ENCODE measurements around the gene KIFC3.
"Not testable (repeated sequence)": the region's sequence is repeated elsewhere in the genome, so short reads cannot be mapped to it uniquely, and the experiment has no call there.

Gene KIFC3

DNA sequence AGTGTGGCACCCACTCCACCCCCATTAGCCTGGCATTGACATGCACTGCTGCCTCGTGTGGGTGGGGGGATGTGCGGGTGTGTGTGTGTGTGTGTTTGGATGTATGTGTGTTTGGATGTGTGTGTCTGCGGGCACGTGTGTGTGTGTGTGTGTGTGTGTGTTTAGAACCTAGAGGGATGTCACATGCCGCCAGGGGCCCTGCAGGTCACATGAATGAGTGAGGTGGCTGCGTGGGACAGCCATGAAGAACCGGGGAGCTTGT, 57.7 kb downstream of the KIFC3 start:
- DNase-seq (ENCODE audit: insufficient read length, low spot score) (no peak), FAIRE-seq (no peak)

DNA sequence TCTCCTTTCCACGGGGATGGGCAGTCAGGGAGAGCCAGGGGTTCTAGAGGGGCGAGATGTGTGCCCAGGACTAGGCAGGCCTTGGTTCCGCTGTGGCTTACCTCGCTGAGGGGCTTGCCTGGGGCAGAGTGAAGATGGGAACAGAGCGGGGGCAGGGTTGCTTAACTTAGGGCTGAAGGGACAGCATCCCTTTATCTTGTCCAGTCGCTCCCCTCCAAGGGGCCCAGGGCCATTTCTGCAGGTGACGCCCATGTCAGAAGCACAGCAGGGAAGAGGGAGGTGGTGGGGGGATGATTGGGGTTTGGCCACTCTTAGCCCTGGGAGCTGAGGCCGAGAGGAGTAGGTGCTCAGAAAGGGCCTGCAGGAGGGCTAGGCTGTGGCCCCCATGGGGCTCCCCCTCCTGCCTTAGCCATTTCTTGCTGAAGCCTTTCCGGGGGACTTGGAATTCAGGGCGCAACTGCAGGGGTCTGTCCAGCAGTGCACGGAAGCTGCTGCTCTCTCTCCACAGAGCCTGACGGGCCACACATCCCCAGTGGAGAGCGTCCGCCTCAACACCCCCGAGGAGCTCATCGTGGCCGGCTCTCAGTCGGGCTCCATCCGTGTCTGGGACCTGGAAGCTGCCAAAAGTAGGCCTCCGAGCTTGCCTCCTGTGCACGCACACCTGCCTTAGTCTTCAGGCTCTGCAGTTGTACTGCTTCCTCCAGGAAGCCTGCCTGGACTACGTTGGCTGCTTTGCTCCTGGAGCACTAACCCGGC, 58.2 kb downstream of the KIFC3 start:
- FAIRE-seq: no peak
- no peak for DNase-seq (ENCODE audit: insufficient read length, low spot score)

DNA sequence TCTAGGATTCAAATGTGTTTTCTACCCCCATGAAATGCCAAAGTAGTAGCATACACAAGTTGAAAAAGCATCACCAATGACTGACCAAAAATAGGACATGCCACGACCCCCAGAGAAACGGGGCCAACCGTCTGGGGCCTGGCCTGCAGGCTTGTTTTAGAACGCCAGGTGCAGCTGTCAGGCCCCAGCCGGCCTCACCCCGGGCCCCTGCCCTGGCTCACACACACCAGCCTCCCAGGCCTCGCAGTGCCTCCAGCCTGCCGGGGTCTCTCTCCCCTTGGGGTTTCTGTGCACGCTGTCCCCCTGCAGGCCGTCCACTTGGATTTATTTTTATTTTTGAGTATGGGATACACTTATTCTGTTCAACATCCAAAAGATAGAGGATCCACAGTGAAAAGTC, 58.8 kb downstream of the KIFC3 start:
- no peak for FAIRE-seq
- DNase-seq (ENCODE audit: insufficient read length, low spot score): no peak

DNA sequence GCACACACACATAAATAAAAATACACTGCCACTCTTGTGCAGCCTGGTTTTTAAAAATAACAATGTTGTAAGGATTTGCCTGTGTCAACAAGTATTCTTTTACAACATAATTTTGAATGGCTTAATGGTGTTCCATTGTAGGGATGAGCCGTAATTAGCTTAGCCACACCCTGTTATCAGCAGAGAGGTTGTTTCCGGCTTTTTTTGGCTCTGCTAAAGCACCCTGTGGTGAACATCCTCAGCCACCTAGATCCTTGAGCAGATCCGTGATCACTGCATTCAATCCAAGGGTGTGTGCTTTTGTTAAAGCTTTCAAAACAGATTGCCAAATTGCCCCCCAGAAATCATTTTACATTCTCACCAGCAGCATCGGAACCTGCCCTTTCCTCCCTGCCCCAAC, 59.7 kb downstream of the KIFC3 start:
- FAIRE-seq: no peak
- no peak for DNase-seq (ENCODE audit: insufficient read length, low spot score)

DNA sequence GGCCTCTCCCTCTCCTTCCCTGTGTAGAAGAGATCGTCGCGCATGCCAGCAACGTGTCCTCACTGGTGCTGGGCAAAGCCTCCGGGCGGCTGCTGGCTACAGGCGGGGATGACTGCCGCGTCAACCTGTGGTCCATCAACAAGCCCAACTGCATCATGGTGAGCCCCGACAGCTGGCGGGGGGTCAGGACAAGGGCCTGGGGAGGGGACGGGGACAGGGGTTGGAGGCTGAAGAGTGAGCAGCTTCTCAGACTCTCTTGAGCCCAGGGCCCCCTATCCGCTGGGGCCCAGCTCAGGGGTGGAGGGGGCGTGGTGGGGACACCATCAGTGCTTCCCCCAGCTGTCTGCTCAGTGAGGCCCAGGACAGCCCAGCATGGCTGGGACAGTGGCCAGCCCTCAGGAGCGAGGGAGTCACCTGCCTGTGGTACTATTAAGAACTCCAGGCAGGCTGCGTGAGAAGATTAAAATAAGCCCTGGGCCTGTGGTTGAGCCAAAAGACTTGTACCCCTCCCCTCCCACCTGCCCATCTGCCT, 60.6 kb downstream of the KIFC3 start:
- FAIRE-seq: no peak
- no peak for DNase-seq (ENCODE audit: insufficient read length, low spot score)

DNA sequence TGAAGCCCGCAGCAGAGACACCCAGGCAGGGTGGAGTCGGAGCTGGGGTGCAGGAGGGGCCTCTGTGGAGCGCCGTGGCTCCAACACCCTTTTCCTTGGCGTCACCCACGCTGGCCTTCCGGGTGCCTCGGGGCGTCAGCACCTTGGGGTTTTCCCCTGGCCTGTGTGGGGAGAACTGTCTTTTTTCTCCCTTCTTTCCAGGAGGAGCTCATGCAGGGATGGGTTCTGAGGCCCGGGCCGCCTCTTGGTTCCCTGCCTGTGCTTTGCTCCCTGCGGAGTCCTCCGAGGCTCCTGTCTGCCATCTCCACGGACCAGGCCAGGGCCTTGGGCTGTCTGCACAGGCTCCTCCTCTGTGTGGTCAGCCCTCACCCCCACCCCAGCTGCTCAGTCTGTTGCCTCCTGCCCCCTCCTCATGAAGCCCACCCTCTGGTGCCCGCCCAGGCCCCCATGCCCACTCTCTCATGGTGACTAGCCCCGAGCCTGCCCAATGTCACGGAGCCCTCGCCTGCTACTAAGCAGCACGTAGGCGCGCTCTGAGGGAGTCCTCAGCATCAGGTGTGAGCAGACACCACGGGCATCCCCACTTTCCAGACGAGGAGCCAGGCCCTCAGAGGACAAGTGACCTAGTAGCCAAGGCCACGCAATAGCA, 61.7 kb downstream of the KIFC3 start:
- no peak for DNase-seq (ENCODE audit: insufficient read length, low spot score)
- FAIRE-seq: no peak

DNA sequence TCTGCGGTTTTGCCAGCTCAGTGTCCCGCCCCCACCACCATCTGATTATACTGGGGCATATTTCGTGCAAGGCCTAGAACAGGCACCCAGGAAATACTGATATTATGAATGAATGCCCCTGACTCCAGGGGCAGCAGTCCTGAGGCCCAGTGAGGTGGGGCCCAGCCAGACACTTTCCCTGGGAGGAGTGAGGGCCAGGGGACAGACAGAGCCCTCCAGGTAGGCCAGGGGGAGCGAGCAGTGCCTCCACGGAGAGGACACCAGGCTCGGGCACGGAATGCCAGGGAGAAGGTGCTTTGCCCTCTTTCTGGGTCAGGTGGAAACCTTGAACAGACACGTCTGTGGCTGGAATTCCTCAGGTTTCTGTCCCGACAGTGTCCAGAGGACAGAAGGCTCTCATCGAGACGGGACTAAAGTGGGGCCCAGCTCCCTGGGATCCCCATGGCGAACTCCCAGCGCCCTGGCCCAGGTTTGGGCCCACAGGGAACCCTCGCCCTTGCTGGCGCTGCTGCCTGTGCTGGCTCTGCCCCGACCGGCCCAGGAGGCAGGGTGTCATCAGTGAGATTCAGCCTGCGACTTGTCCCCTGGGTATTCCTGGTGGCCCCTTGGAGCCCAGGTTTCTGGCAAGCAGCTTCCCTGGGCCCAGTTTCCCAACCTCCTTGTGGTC, 62.4 kb downstream of the KIFC3 start:
- no peak for DNase-seq (ENCODE audit: insufficient read length, low spot score)
- no peak for FAIRE-seq

DNA sequence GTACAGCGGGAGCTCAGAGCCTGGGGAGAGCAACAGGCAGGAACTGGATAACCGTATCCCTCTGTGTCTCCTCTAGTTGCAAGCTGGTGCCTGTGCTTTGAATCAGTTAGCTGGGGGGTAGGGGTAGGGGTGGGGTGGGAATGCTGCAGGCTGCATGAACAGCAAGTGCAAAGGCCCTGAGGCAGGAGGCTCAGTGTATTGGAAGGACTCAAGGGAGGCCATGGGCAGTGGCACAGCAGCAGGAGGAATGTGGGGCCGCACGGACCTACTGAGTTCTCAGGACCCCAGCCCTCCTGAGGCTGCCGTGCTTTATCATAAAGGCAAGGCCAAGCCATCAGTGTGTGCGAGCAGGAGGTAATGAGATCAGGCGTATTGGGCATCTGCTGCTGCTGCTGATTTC, 63.4 kb downstream of the KIFC3 start:
- FAIRE-seq (no peak), DNase-seq (ENCODE audit: insufficient read length, low spot score) (no peak)

DNA sequence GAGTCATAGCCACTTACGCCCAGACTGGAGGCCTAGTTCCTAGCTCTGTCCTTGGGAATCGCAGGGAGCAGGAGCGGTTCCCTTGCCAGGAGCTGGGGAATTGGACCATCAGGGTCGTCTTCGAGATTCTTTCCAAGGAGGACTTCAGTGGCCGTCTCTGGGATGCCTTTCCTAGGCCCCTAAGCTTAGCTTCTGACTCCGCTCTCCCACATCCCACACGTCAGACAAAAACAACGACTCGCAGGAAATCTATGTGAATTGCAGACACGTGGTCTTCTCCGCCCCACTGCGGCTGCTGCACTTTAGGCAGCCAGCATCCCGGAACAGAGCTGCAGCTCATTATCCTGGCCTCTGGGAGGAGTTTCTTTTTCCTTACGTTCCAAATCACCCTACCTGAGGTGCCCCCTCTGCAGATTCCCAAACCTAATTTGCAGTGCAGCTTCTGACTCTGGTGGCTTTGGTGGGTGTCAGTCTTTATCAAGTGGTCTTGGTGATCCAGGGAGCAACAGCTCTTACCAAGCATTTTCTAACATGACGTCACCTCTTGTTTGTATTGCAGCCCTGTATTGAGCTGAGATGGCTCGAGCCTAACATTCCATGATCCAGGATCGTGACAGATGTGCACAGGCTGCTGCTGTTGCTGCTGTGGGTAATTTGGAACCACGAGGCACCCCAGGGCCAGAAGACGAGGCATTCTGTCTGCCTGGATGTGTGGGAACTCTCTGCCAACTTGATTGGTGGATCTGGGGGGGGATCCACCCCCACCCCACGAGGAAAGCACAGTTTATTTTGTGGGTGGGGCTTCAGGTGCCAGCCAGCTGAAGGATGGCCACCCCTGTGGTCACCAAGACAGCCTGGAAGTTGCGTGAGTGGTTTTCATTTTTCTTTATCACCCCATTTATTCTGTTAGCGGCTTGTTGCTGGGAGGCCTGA, 65.6 kb downstream of the KIFC3 start:
- DNase-seq (ENCODE audit: insufficient read length, low spot score) (no peak), FAIRE-seq (peak; percentile 44)

DNA sequence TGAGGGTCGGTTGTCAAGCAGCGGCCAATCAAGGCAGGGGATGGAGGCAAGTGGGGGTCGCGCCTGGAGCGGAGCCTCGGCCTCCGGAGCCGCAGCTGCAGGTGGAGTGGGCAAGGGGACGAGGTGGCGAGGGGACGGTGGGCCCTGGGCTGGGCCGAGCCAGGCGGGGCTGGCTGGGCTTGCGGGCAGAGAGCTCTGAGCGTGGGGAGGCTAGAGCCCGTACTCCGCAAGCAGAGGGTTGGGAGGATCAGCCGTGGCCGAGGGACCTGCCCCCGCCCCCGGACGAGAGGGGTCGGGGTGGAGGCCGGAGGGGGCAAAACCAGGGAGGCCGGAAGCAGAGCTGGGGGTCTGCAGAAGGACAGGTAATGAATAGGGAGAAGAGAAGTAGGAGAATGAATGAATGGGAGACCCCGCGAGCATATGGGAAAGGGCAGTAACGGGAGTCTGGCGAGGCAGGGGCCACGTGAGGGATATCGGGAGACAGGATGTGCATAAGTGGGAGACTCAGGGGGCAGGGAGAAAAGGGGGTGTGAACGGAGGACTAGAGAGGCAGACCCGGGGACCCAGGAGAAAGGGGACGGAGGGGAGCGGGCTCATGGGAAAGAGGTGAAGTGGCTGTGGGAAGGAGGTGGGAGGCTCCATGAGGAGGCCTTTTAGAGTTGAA, 66.4 kb downstream of the KIFC3 start, which contains the start of gene KATNB1:
Gene KATNB1, plus strand, starts transcription at position 16 of the 664 bp plus-strand sequence. CDS start 1,474 bp downstream, outside the sequence.
- FAIRE-seq: peak; percentile 39

DNA sequence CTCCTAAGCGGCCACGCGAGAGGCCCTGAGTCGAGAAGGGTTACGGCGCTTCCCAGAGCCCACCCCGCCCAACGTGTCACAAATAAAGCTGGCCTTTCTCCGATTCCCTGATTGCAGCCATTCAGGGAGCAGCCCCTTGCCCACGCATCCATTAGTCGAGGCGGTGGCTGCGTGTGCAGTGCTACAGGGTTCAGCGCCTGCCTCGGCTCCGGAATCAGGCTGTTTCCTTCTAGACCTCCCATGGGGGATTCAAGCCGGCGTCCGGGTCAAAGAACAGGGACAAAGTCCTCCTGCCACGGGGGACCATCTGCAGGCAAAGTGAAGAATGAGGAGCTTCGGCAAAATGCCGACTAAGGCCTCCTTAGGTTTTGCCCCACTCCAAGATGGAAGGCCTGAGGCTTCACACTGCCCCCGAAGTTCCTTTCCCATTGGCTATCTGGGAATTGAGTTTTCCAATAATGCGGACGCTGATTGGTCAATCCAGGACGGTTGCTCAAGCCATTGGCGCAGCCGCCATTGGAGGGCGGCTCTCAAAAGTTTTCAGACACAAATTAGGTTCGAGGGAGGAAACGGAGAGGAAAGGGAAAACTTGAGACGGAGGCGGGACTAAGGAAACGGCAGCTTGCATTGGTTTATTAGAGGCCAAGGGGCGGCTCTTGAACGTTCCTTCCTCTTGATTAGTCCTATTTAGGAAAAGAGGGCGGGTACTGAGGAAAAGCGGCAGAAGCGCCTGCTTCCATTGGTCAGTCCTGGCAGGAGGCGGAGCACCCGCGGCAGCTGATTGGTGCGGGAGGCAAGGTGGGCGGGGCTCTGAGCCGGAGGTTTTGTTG, 67.2 kb downstream of the KIFC3 start:
- peak; percentile 96 for DNase-seq (ENCODE audit: insufficient read length, low spot score)
- FAIRE-seq: peak; percentile 100

More for the DNA sequence above, 66.4 kb downstream of the KIFC3 start, which contains the start of gene KATNB1:
- no peak for DNase-seq (ENCODE audit: insufficient read length, low spot score)

DNA sequence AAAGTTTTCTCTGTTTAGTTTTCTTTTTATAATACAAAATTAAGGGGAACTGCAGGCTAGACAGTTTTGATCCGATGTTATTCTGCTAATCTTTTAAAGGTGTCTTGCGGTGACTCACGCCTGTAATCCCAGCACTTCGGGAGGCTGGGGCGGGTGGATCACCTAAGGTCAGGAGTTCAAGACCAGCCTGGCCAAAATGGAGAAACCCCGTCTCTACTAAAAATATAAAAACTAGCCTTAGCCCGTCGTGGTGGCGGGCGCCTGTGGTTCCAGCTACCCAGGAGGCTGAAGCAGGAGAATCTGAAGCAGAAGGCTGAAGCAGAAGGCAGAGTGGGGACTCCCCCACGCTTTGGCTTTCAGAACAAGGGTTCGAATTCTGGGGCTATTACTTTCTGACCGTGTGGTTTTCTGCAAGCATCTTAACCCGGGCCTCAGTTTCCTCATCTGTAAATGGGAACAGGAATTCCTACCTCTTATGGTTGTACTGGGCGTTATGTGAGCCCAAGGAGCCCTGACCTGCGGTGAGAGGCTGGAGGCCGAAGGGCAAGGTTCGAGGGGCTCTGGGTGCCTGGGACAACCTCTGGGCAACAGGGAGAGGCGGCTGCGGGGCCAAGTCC, 67.9 kb downstream of the KIFC3 start:
- FAIRE-seq (no peak), DNase-seq (ENCODE audit: insufficient read length, low spot score) (no peak)

DNA sequence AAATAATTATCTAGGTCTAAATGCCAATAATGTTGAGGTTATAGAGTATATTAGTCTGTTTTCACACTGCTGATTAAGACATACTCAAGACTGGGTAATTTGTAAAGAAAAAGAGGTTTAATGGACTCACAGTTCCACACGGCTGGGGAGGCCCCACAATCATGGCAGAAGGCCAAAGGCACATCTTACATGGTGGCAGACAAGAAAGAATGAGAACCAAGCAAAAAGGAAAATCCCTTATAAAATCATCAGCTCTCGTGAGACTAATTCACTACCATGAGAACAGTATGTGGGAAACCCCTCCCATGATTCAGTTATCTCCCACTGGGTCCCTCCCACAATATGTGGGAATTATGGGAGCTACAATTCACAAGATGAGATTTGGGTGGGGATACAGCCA, 69.6 kb downstream of the KIFC3 start:
- no peak for DNase-seq (ENCODE audit: insufficient read length, low spot score)
- FAIRE-seq: no peak

DNA sequence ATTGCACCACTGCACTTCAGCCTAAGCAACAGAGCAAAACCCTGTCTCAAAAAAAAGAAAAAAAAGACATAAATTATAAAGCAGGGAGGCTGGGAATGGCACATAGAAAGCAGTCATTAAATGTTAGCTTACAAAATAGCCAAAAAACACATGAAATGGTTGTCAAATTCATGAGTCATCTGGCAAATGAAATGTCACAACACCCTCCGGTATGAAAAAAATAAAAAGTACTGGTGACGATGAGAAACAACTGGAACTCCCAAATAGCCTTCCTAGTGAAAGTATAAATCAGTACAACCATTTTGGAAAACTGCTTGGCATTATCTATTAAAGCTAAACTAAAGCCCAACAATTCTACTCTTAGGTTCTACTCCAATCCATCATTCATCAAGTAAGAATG, 70.3 kb downstream of the KIFC3 start:
- FAIRE-seq: no peak

DNA sequence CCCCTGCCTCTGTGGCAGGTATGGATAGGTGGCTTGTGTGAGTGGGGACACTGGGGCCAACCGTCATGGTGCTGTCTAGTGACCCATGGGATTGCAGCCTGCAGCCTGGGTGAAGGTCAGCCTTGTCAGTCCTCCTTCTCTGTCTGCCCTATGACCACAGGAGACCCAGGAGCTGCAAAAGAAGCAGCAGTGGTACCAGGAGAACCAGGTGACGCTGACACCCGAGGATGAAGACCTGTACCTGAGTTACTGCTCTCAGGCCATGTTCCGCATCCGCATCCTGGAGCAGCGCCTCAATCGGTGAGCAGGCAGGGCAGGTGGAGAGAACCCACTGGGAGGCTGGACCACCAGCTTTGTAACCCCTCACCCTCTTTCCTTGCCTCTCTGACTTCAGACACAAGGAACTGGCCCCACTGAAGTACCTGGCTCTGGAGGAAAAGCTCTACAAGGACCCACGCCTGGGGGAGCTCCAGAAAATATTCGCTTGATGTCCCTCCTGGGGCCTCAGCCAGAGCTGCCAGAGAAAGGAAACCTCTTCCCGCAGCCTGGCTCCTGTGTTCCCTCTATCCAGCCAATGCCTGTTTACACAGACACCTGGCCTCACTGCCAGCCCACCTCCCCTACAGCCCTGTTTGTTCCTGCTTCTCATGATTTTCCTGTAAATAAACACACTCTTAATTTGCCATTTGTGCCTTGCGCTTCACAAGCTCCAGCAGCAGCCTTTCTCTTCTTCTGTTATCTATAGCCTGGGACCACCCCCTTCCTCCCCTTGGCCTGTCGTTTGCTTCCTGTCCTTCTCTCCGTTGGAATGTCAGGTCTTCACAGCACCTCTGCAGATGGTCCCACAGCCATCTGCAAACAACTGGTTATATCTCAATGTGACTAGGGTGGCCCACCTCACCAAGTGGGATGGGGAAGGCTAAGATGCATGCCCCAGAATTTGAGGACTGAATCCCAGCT, 71.2 kb downstream of the KIFC3 start:
- no peak for DNase-seq (ENCODE audit: insufficient read length, low spot score)
- FAIRE-seq: no peak

More for the DNA sequence above, 70.3 kb downstream of the KIFC3 start:
- no peak for DNase-seq (ENCODE audit: insufficient read length, low spot score)

DNA sequence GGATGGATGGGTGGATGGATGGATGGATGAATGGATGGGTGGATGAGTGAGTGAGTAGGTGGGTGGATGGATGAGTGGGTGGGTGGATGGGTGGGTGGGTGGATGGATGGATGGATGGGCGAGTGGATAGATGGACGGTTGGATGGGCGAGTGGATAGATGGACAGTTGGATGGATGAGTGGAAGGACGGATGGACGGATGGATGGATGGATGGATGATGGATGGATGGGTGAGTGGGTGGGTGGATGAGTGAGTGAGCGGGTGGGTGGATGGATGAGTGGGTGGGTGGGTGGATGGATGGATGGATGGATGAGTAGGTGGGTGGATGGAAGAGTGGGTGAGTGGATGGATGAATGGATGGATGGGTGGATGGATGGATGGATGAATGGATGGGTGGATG, 72.4 kb downstream of the KIFC3 start:
- not testable (repeated sequence) for DNase-seq (ENCODE audit: insufficient read length, low spot score); FAIRE-seq

DNA sequence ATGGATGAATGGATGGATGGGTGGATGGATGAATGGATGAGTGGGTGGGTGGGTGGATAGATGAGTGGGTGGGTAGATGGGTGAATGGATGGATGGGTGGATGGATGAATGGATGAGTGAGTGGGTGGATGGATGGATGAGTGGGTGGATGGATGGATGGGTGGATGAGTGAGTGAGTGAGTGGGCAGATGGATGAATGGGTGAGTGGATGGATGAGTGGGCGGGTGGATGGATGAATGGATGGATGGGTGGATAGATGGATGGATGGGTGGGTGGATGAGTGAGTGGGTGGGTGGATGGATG, 73.2 kb downstream of the KIFC3 start:
- no peak for FAIRE-seq
- DNase-seq (ENCODE audit: insufficient read length, low spot score): no peak

Measured in GM19239 (cell line).